SJSA1 (cell line): Measurements from ENCODE around the gene TTC27. TPM values are rescaled to one million over a fixed set of nuclear protein-coding genes. Genes with fewer than 3 reads are reported as not detected.

ENCODE experiments used
- DNase-seq, 2 experiments: peaks; one replicate each; pipeline ENCODE4 v3.0.0-alpha.2; 2015 to 2020; ENCODE audit warnings: low spot score in 2 of 2, low read depth in 1 of 2
- H3K27ac ChIP-seq: fragments of 250-450 bp; sonication (Bioruptor Pico); 2 replicates; pipeline ENCODE4 v1.5.1; 2020; ENCODE audit warnings: mild to moderate bottlenecking, moderate library complexity
- H3K27me3 ChIP-seq: fragments of 250-450 bp; sonication (Bioruptor Pico); replicated peaks from 2 replicates; pipeline ENCODE4 v1.5.1; 2020; ENCODE audit warnings: mild to moderate bottlenecking, moderate library complexity
- H3K36me3 ChIP-seq: fragments of 250-450 bp; sonication (Bioruptor Pico); 2 replicates; pipeline ENCODE4 v1.5.1; 2020; ENCODE audit warnings: mild to moderate bottlenecking
- H3K4me1 ChIP-seq: fragments of 250-450 bp; sonication (Bioruptor Pico); replicated peaks from 2 replicates; pipeline ENCODE4 v1.6.1; 2021; ENCODE audit warnings: mild to moderate bottlenecking
- H3K4me3 ChIP-seq: fragments of 250-450 bp; sonication (Bioruptor Pico); 2 replicates; pipeline ENCODE4 v1.5.1; 2020; ENCODE audit warnings: mild to moderate bottlenecking
- H3K9me3 ChIP-seq: fragments of 250-450 bp; sonication (Bioruptor Pico); replicated peaks from 2 replicates; pipeline ENCODE4 v1.5.1; 2020; ENCODE audit warnings: mild to moderate bottlenecking
- total RNA-seq: library from RNA; depleted of rRNA; stranded (reverse); fragments of >200 nt; shearing (Covaris generic); gene quantifications from 2 replicates; pipeline ENCODE4 v1.2.3, GENCODE V29; 2014

TTC27 gene
- total RNA-seq, 1 experiment from 2014 or later = 23.7 TPM

- Histone ChIP-seq H3K36me3 (peaks cover 18% of the 10 kb centered on the region; the same call in 1 of the 2 replicates), H3K4me3 (no peak overlapping the region), H3K27ac (no peak overlapping the region), H3K4me1 (peaks cover 3% of the 10 kb centered on the region; the same call in 1 of the 2 replicates), H3K27me3 (no peaks in the 10 kb centered on the region), H3K9me3 (no peaks in the 10 kb centered on the region)
- DNase-seq = no peak
Observed at GRCh38 chr2:32760628-32761027, 132.8 kb downstream of the TTC27 start.

GRCh38 chr2:32768387-32769174, 140.7 kb downstream of the TTC27 start:
- no peak for DNase-seq
- Histone ChIP-seq H3K36me3 (0 out of 2 replicates have a peak, but pooled peaks cover 5% of the 10 kb centered on the region), H3K27me3 (no peaks in the 10 kb centered on the region), H3K27ac (no peak overlapping the region), H3K4me3 (no peak overlapping the region), H3K4me1 (no peaks in the 10 kb centered on the region), H3K9me3 (no peaks in the 10 kb centered on the region)

DNA sequence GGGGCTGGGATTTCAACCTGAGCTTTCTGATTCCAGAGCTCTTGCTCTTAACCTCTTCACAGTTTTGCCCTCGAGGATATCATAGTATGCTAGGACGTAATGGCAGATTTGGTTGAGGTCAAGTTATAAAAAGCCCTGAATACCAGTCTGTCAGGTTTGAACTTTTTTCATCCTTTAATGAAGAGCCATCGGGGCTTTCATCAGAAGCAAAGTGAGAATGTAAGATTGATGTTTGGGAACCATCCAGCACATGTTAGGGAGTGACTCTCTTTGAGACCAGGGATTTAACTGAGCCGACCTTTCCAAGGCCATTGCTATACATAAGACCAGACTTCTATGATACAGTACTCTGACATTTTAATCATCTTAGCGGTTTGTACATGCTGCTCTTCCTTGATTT, 142.5 kb downstream of the TTC27 start:
- Histone ChIP-seq H3K4me1 (no peaks in the 10 kb centered on the region), H3K27me3 (no peaks in the 10 kb centered on the region), H3K27ac (no peak overlapping the region), H3K9me3 (no peaks in the 10 kb centered on the region), H3K4me3 (no peak overlapping the region), H3K36me3 (no peaks in the 10 kb centered on the region)
- DNase-seq = no peak

GRCh38 chr2:32772638-32773447, 145.0 kb downstream of the TTC27 start:
- H3K36me3 ChIP-seq = no peaks in the 10 kb centered on the region
- H3K4me1 ChIP-seq = no peaks in the 10 kb centered on the region
- no peaks in the 10 kb centered on the region for H3K27me3 ChIP-seq
- no peaks in the 10 kb centered on the region for H3K9me3 ChIP-seq
- no peak overlapping the region for H3K27ac ChIP-seq
- H3K4me3 ChIP-seq = no peak overlapping the region
- peak in 1 of 2 experiments; percentile 48 for DNase-seq

GRCh38 chr2:32773448-32773808, 145.6 kb downstream of the TTC27 start:
- H3K36me3 ChIP-seq = no peaks in the 10 kb centered on the region
- H3K27ac ChIP-seq = no peak overlapping the region
- H3K4me1 ChIP-seq = no peaks in the 10 kb centered on the region
- H3K4me3 ChIP-seq = no peak overlapping the region
- H3K9me3 ChIP-seq = no peaks in the 10 kb centered on the region
- DNase-seq = no peak
- no peaks in the 10 kb centered on the region for H3K27me3 ChIP-seq

- no peaks in the 10 kb centered on the region for H3K36me3 ChIP-seq
- no peaks in the 10 kb centered on the region for H3K9me3 ChIP-seq
- H3K4me1 ChIP-seq = no peaks in the 10 kb centered on the region
- no peak for DNase-seq
- H3K27me3 ChIP-seq = no peaks in the 10 kb centered on the region
- H3K4me3 ChIP-seq = no peak overlapping the region
- H3K27ac ChIP-seq = no peak overlapping the region
Observed at GRCh38 chr2:32775954-32776353, 148.1 kb downstream of the TTC27 start.

GRCh38 chr2:32777714-32778113, 149.9 kb downstream of the TTC27 start:
- Histone ChIP-seq H3K36me3 (no peaks in the 10 kb centered on the region), H3K9me3 (no peaks in the 10 kb centered on the region), H3K4me3 (no peak overlapping the region), H3K27ac (no peak overlapping the region), H3K27me3 (no peaks in the 10 kb centered on the region), H3K4me1 (no peaks in the 10 kb centered on the region)
- DNase-seq = no peak

DNA sequence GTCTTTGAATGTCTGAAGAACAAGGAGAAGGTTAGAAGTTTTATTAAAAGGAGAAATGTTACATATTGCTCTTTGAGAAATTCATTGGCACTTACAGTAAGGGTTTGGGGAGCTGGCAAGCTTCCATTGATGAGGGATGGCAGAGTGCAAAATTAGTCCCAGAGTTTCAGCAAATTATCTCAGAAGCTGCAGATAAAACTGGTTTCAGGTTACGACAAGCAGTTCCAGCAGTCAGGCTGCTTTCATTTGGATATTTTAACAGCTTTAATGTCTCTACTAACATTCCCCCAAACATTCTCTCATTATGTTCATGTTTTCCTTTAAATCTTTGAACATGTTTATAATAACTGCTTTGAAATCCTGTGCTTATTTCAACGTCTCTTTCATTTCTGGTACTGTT, 153.1 kb downstream of the TTC27 start:
- DNase-seq = no peak
- Histone ChIP-seq H3K36me3 (0 out of 2 replicates have a peak, but pooled peaks cover 4% of the 10 kb centered on the region), H3K27me3 (no peaks in the 10 kb centered on the region), H3K4me3 (no peak overlapping the region), H3K4me1 (no peaks in the 10 kb centered on the region), H3K9me3 (no peaks in the 10 kb centered on the region), H3K27ac (no peak overlapping the region)

DNA sequence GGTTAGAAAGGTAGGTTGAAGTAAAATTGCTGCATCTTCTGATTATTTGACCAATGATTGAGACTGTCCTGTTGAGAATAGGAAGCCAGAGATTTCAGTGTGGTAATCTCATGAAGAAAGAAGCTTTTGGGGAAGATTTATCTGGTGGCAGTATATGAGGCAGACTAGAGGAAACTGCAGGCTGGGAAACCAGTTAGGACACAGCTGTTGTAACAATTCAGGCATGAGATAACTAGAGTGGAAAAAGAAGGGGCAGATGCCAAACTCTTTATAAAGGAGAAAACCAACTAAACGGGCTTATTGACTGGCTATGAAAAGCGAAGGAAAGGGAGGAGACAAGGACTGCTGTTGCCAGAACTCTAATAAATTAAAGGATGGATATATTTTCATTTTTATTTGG, 155.6 kb downstream of the TTC27 start:
- no peak overlapping the region for H3K27ac ChIP-seq
- no peaks in the 10 kb centered on the region for H3K27me3 ChIP-seq
- no peak for DNase-seq
- H3K4me1 ChIP-seq = no peaks in the 10 kb centered on the region; the same call in 1 of the 2 replicates
- H3K9me3 ChIP-seq = no peaks in the 10 kb centered on the region; the same call in 1 of the 2 replicates
- H3K4me3 ChIP-seq = no peak overlapping the region
- H3K36me3 ChIP-seq = 0 out of 2 replicates have a peak, but pooled peaks cover 4% of the 10 kb centered on the region

DNA sequence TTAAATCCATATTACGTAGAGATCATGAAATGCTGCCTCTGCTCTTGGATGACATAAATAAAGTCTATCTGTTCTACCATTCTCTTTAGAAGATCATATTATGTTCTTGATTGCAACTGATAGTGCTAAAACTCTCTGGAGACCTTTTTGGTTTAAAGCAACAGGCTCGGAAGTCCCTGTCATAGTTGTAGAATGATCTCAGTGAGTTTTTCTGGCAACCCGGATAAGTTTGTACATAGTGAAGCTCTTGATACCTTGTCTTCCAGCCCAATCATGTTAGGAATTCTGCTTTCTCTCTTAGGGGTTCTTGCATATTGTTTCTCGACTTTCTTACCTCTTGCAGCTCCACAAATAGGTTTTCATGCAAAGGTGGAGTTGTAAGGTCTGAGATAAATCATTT, 156.1 kb downstream of the TTC27 start:
- no peak overlapping the region for H3K4me3 ChIP-seq
- H3K4me1 ChIP-seq = no peaks in the 10 kb centered on the region; the same call in 1 of the 2 replicates
- H3K36me3 ChIP-seq = 0 out of 2 replicates have a peak, but pooled peaks cover 4% of the 10 kb centered on the region
- H3K27ac ChIP-seq = no peak overlapping the region
- no peaks in the 10 kb centered on the region; the same call in 1 of the 2 replicates for H3K9me3 ChIP-seq
- no peak for DNase-seq
- no peaks in the 10 kb centered on the region for H3K27me3 ChIP-seq

- Histone ChIP-seq H3K27me3 (no peaks in the 10 kb centered on the region), H3K9me3 (no peaks in the 10 kb centered on the region; the same call in 1 of the 2 replicates), H3K4me3 (no peak overlapping the region), H3K4me1 (no peaks in the 10 kb centered on the region; the same call in 1 of the 2 replicates), H3K27ac (no peak overlapping the region), H3K36me3 (0 out of 2 replicates have a peak, but pooled peaks cover 4% of the 10 kb centered on the region)
- DNase-seq = no peak
Observed at GRCh38 chr2:32787207-32787606, 159.4 kb downstream of the TTC27 start.

GRCh38 chr2:32788114-32788513, 160.3 kb downstream of the TTC27 start:
- DNase-seq = no peak
- H3K27ac ChIP-seq = no peak overlapping the region
- H3K9me3 ChIP-seq = no peaks in the 10 kb centered on the region; the same call in 1 of the 2 replicates
- 0 out of 2 replicates have a peak, but pooled peaks cover 1% of the 10 kb centered on the region for H3K36me3 ChIP-seq
- no peak overlapping the region for H3K4me3 ChIP-seq
- H3K27me3 ChIP-seq = no peaks in the 10 kb centered on the region
- no peaks in the 10 kb centered on the region; the same call in 1 of the 2 replicates for H3K4me1 ChIP-seq

- H3K27me3 ChIP-seq = no peaks in the 10 kb centered on the region
- no peaks in the 10 kb centered on the region for H3K36me3 ChIP-seq
- no peaks in the 10 kb centered on the region; the same call in 1 of the 2 replicates for H3K9me3 ChIP-seq
- no peak overlapping the region for H3K27ac ChIP-seq
- H3K4me1 ChIP-seq = no peaks in the 10 kb centered on the region; the same call in 1 of the 2 replicates
- DNase-seq = no peak
- no peak overlapping the region for H3K4me3 ChIP-seq
Observed at GRCh38 chr2:32792416-32792815, 164.6 kb downstream of the TTC27 start.

GRCh38 chr2:32798829-32799228, 171.0 kb downstream of the TTC27 start:
- H3K4me3 ChIP-seq = no peak overlapping the region
- no peaks in the 10 kb centered on the region for H3K27me3 ChIP-seq
- no peak overlapping the region for H3K27ac ChIP-seq
- no peak for DNase-seq
- no peaks in the 10 kb centered on the region for H3K36me3 ChIP-seq
- no peaks in the 10 kb centered on the region for H3K9me3 ChIP-seq
- H3K4me1 ChIP-seq = peaks cover 3% of the 10 kb centered on the region; the same call in 1 of the 2 replicates
